RWPE2 (cell line): ENCODE results near the gene POLR1E.
"Not testable (repeated sequence)": the region's sequence is repeated elsewhere in the genome, so short reads cannot be mapped to it uniquely, and the experiment has no call there.

Experiments used
- ATAC-seq: fragments of 200-7000 bp; cut with Tn5 transposase; 3 replicates; pipeline ENCODE4 v1.9.1; 2021; ENCODE audit warnings: low read depth
- DNase-seq: peaks from one replicate; pipeline ENCODE4 v3.0.0-alpha.2; 2020; ENCODE audit warnings: low spot score
- H3K27ac ChIP-seq: fragments of 450-650 bp; 2 replicates; pipeline ENCODE4 v1.5.1; 2017; ENCODE audit warnings: mild to moderate bottlenecking; ENCODE audit not compliant: poor library complexity, severe bottlenecking
- H3K27me3 ChIP-seq: fragments of 250-450 bp; sonication (Bioruptor Pico); 2 replicates; pipeline ENCODE4 v1.5.1; 2021; ENCODE audit warnings: mild to moderate bottlenecking, moderate library complexity; ENCODE audit not compliant: insufficient read depth, poor library complexity, severe bottlenecking
- H3K36me3 ChIP-seq: fragments of 250-450 bp; sonication (Bioruptor Pico); 2 replicates; pipeline ENCODE4 v1.5.1; 2020; ENCODE audit warnings: low read depth, mild to moderate bottlenecking, moderate library complexity
- H3K4me1 ChIP-seq: fragments of 250-450 bp; sonication (Bioruptor Pico); 2 replicates; pipeline ENCODE4 v1.5.1; 2021; ENCODE audit warnings: mild to moderate bottlenecking, moderate library complexity; ENCODE audit not compliant: insufficient read depth, poor library complexity, severe bottlenecking
- H3K4me3 ChIP-seq: fragments of 250-450 bp; sonication (Bioruptor Pico); 2 replicates; pipeline ENCODE4 v1.5.1; 2021; ENCODE audit warnings: mild to moderate bottlenecking, moderate library complexity; ENCODE audit not compliant: severe bottlenecking
- H3K9me3 ChIP-seq: fragments of 250-450 bp; sonication (Bioruptor Pico); 2 replicates; pipeline ENCODE4 v1.5.1; 2021; ENCODE audit warnings: mild to moderate bottlenecking, moderate library complexity; ENCODE audit not compliant: severe bottlenecking
- CTCF ChIP-seq: fragments of 450-650 bp; IDR thresholded peaks from one replicate; pipeline ENCODE4 v1.5.1; 2017; ENCODE audit warnings: mild to moderate bottlenecking, moderate library complexity; ENCODE audit not compliant: poor library complexity, severe bottlenecking

The POLR1E gene

GRCh38 chr9:37464006-37464405 lies 21.7 kb upstream of the POLR1E start:
- H3K4me3 ChIP-seq = peak overlapping the region; percentile 68
- H3K36me3 ChIP-seq = peaks cover 6% of the 10 kb centered on the region; the same call in 1 of the 2 replicates
- H3K27me3 ChIP-seq = no peaks in the 10 kb centered on the region
- no peaks in the 10 kb centered on the region for H3K9me3 ChIP-seq
- ATAC-seq (no peak), DNase-seq (no peak)
- peak overlapping the region; percentile 88 for H3K27ac ChIP-seq
- peaks cover 7% of the 10 kb centered on the region for H3K4me1 ChIP-seq
- TF ChIP-seq CTCF = no peak

- peaks cover 6% of the 10 kb centered on the region; the same call in 1 of the 2 replicates for H3K36me3 ChIP-seq
- DNase-seq (peak; percentile 71), ATAC-seq (peak; percentile 35)
- H3K27ac ChIP-seq = peak overlapping the region; percentile 88
- no peaks in the 10 kb centered on the region for H3K27me3 ChIP-seq
- H3K9me3 ChIP-seq = no peaks in the 10 kb centered on the region
- peak overlapping the region; percentile 68 for H3K4me3 ChIP-seq
- TF ChIP-seq CTCF = no peak
- peaks cover 7% of the 10 kb centered on the region for H3K4me1 ChIP-seq
Observed at GRCh38 chr9:37464426-37465248, 21.1 kb upstream of the POLR1E start.

- peak within 1 kb of the TSS; percentile 88 for H3K27ac ChIP-seq
- no peak for TF ChIP-seq CTCF
- H3K4me1 ChIP-seq = peaks cover 7% of the 10 kb centered on the region
- H3K36me3 ChIP-seq = peaks cover 6% of the 10 kb centered on the region; the same call in 1 of the 2 replicates
- H3K4me3 ChIP-seq = peak within 1 kb of the TSS; percentile 68
- H3K27me3 ChIP-seq = no peaks in the 10 kb centered on the region
- DNase-seq (peak; percentile 99), ATAC-seq (peak; percentile 83)
- H3K9me3 ChIP-seq = no peaks in the 10 kb centered on the region
Observed at GRCh38 chr9:37465249-37466036, 20.3 kb upstream of the POLR1E start, which contains the start of gene ZBTB5. TSS of gene ZBTB5 (minus strand) at chr9:37465450. CDS start at chr9:37442551, 22,899 bp downstream.

DNA sequence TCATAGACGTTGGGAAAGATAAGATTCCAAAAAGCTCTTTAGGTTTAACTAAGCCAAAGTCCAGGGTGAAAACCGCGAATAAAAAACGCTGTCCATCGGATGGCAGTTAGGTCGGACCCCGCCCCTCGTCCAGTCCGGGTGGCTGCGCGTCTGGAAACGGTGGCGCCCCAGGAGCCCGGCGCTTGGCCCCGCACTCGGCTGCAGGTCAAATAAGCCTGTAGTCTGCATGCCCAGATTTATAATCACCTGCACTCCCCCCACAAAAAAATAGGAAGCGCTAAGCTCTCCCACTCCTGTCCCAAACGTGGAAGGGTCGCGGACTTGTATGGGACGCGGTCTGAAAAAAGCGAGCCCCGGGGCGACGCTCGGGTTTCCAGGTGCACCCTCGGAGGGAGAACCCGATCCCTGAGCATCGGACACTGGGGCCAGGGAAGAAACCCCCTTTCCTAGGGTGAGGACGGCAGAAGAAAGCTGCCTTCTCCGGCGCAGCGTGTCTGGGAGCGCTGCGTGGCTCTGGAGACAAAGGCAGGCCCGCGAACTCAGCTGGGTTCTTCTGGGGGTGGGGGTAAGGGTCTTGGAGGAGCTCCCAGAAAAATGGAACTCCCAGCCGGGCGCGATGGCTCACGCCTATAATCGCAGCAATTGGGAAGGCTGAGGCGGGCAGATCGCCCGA lies 19.6 kb upstream of the POLR1E start:
- H3K9me3 ChIP-seq = no peaks in the 10 kb centered on the region
- H3K4me3 ChIP-seq = peak overlapping the region; percentile 68
- TF ChIP-seq CTCF = no peak
- DNase-seq = peak; percentile 85
- peaks cover 10% of the 10 kb centered on the region for H3K4me1 ChIP-seq
- ATAC-seq = peak; percentile 16
- no peaks in the 10 kb centered on the region for H3K27me3 ChIP-seq
- H3K27ac ChIP-seq = peak overlapping the region; percentile 88
- peaks cover 6% of the 10 kb centered on the region; the same call in 1 of the 2 replicates for H3K36me3 ChIP-seq

- not testable (repeated sequence) for H3K9me3 ChIP-seq, H3K27me3 ChIP-seq, ATAC-seq, H3K36me3 ChIP-seq, DNase-seq, H3K4me3 ChIP-seq
- Histone ChIP-seq H3K4me1 (peaks cover 18% of the 10 kb centered on the region), H3K27ac (peak overlapping the region; percentile 88)
Observed at GRCh38 chr9:37467530-37467929, 18.2 kb upstream of the POLR1E start.
